RWPE1 (cell line): ENCODE data around the gene FOSL2.

Experiments
- CTCF ChIA-PET: fragments of 350-600 bp; sonication (Branson Sonifier 250); formaldehyde crosslinking; extraction: SDS; loops from one replicate; lab custom pipeline; 2021; lab: Yijun Ruan, JAX
- POLR2A ChIA-PET: fragments of 400-600 bp; formaldehyde crosslinking; extraction: SDS; loops from one replicate; lab custom pipeline; 2020; ENCODE audit warnings: antibody characterized with exemption; ENCODE audit not compliant: low non-redundant PET; lab: Yijun Ruan, JAX
- DNase-seq: peaks from one replicate; pipeline ENCODE4 v3.0.0; 2012; ENCODE audit warnings: low spot score
- H3K27ac ChIP-seq: fragments of 450-650 bp; 2 replicates; pipeline ENCODE4 v1.5.1; 2017
- TF ChIP-seq, protein P1 (sequence below): fragments of 450-650 bp; conservative IDR thresholded peaks from 2 replicates; pipeline ENCODE4 v1.5.1; 2017; ENCODE audit warnings: low read depth, mild to moderate bottlenecking

FOSL2 gene

DNA sequence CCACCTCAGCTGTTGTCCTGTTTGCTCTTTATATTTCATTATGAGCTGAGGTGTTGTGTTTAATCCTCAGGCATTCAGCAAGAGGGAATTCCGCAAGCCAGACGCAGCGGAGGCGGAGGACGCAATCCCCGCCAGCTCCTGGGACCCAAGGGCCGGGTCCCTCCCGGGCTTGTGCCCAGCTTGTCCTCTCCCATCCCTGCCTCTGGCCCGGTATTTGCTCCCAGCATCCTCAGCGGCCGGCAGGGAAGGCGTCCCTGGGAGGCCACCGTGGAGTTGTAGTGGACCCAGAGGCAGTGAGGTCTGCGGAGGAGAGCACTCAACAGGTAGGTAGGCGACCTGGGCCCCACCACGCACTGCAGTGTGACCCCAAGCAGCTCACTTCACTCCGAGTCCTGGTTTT lies 42.5 kb upstream of the FOSL2 start:
- CTCF ChIA-PET = no interaction called here
- no peak for DNase-seq
- TF ChIP-seq, protein P1, sequence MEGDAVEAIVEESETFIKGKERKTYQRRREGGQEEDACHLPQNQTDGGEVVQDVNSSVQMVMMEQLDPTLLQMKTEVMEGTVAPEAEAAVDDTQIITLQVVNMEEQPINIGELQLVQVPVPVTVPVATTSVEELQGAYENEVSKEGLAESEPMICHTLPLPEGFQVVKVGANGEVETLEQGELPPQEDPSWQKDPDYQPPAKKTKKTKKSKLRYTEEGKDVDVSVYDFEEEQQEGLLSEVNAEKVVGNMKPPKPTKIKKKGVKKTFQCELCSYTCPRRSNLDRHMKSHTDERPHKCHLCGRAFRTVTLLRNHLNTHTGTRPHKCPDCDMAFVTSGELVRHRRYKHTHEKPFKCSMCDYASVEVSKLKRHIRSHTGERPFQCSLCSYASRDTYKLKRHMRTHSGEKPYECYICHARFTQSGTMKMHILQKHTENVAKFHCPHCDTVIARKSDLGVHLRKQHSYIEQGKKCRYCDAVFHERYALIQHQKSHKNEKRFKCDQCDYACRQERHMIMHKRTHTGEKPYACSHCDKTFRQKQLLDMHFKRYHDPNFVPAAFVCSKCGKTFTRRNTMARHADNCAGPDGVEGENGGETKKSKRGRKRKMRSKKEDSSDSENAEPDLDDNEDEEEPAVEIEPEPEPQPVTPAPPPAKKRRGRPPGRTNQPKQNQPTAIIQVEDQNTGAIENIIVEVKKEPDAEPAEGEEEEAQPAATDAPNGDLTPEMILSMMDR = no peak
- no peak overlapping the region for H3K27ac ChIP-seq
- POLR2A ChIA-PET = interaction anchor here (0.5 to 0.6 kb wide), 2 partner anchors 8 to 9 kb away, joined by 3 read pairs; no protein-coding TSS in a partner anchor

DNA sequence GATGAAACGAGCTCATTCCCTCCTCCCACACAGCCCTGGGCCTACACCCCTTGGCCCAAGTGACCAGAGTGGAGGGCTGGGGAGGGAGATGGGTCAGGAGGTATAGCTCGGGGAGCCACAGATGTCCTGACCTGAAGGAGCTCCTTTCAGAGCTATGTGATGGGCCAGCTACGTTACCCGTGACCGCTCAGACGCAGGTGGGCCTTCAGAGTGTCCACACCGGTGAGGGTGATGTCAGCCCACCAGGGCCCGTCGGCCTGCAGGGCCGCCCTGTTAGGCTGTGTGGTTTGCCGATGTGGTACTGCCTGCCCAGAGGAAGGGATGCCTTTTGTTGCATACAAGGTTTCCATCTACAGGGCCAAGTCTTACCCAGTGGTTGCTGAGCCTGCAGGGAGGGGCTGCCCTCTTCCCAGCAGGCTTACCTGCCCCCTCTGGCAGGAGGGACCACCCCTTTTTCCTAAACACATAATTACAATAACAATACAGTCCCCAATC lies 41.8 kb upstream of the FOSL2 start:
- no peak overlapping the region for H3K27ac ChIP-seq
- POLR2A ChIA-PET = no interaction called here
- no peak for DNase-seq
- CTCF ChIA-PET = no interaction called here
- TF ChIP-seq, protein P1 = no peak

DNA sequence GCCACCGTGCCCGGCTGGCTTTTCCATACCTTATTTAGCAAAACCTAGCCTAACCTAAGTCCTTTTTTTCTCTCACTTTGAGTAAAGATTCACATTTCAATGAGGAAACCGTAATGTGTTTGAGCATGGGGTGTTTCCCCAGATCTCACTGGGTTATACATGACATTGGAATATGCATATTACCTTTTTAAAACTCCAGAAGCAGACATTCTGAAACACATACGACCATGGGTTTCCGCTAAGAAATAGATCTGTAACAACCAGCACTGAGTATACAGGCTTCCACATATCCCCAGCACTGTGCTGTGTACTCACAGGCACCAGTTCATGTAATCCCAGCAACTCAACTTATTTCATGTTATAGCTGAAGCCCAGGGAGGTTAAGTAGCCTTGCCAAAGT lies 41.0 kb upstream of the FOSL2 start:
- DNase-seq = no peak
- H3K27ac ChIP-seq = no peak overlapping the region
- ChIA-PET CTCF (no interaction called here), POLR2A (no interaction called here)
- TF ChIP-seq, protein P1 = no peak

DNA sequence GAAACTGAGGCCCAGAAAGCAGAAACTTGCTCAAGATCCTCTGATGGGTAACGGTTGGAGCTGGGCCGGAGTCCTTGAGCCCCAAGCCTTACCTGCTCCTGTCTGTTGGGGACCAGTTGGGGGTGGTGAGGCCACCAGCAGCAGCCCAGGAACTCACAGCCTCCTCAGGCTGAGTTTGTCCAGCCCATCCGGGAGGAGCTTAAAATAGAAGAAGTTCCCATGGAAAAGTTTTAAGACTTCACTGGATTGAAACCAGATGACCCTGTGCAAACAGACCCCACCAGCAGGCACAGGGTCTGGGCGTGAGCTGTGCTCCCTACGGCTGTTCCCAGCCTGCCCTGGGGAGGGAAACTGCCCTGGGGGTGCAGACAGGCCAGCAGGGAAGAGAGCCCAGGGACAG lies 40.6 kb upstream of the FOSL2 start:
- no peak for DNase-seq
- ChIA-PET POLR2A (no interaction called here), CTCF (no interaction called here)
- H3K27ac ChIP-seq = no peak overlapping the region
- TF ChIP-seq, protein P1 = no peak

DNA sequence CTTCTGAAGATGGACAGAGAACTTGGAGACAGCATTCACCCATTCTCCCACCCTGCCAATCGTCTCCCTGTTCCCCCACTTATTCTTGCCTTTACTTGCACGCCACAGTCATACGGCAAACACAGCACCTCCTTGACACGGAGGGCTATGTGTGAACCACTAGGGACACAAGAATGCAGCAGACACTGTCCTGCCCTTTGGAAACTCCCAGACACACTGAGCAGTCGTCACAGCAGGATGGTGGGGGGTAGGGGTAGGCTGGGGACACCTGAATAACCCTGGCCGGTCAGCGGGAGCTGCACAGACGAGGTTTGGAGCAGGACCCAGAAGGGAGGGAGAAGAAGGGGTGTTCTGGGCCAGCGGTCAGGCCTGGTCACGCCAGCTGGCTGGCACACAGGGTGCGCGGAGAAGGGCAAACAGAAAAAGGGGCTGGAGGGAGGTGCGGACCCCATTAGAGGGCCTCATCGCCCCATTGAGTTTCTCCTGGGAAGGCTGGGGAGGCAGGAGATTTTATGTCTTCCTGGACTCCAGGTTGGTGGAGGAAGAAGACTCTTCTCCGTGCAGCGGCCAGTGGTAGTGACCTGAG lies 40.0 kb upstream of the FOSL2 start:
- H3K27ac ChIP-seq = no peak overlapping the region
- POLR2A ChIA-PET = no interaction called here
- TF ChIP-seq, protein P1 = no peak
- CTCF ChIA-PET = no interaction called here
- no peak for DNase-seq

DNA sequence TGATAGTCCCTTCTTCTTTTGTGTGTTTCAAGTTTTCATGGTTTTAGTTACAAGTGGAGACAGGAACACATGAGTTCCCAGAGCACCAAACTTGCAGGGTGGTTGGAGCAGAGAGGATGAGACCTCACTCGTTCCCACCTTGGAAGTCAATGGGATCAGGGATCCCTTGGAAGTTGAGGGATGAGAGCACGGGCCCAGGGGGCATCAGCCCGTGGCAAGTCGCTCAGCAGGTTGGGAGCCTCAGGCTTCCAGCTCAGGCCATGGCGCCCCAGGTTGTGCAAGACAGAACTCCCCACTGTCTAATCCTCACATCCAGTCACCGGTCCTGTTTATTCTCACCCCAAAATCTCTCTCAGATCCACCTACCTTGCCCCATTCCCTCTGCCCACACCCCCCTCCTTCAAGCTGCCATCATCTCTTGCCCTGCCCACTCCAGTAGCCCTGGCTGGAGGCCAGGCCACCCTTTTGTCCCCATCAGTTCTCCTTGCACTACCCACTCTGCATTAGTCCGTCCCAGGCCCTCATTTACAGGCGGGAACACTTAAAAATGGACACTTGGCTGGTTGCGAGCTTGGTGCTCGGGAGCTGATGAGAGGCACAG lies 37.6 kb upstream of the FOSL2 start:
- DNase-seq = no peak
- ChIA-PET POLR2A (no interaction called here), CTCF (interaction anchor here (0.5 to 1.5 kb wide), 2 partner anchors 106 to 651 kb away, joined by 4 to 7 read pairs; no protein-coding TSS in a partner anchor)
- TF ChIP-seq, protein P1 = no peak
- H3K27ac ChIP-seq = peak overlapping the region; percentile 83
